ENCODE data around the gene NR1D1. TPM values are rescaled to one million over a fixed set of nuclear protein-coding genes. Genes with fewer than 3 reads are reported as not detected.

NR1D1 gene
- polyA plus RNA-seq, 1 of the 3 experiments (the other 2 are of a cell fraction) = 6.5 TPM

GRCh38 chr17:40060887-40061608 lies 39.3 kb downstream of the NR1D1 start:
- Histone ChIP-seq H2AFZ (ENCODE audit: low read depth) (no peak overlapping the region), H3K4me2 (no peak overlapping the region), H3K9me3 (no peaks in the 10 kb centered on the region), H3K4me3 (ENCODE audit: low read depth in 2 of 2, low read length in 1 of 2) (no peak overlapping the region), H3K36me3 (replicated peaks in 1 of 2; ENCODE audit: control insufficient read depth in 1 of 2, insufficient read depth in 2 of 2, low read length in 1 of 2) (no peaks in the 10 kb centered on the region), H3K9ac (no peak overlapping the region), H3K79me2 (ENCODE audit: insufficient read depth) (peaks cover 11% of the 10 kb centered on the region; the same call in 1 of the 2 replicates), H3K9me2 (no peaks in the 10 kb centered on the region), H4K20me1 (ENCODE audit: insufficient read depth) (no peaks in the 10 kb centered on the region), H3K27ac (ENCODE audit: low read depth in 2 of 2, low read length in 1 of 2) (no peak overlapping the region), H3F3A (replicated peaks; ENCODE audit: insufficient read depth) (peaks cover 3% of the 10 kb centered on the region), H3K27me3 (ENCODE audit: insufficient read depth) (no peaks in the 10 kb centered on the region), H3K4me1 (ENCODE audit: control insufficient read depth in 1 of 2, insufficient read depth in 2 of 2, low read depth in 1 of 2, low read length in 1 of 2) (peaks cover 13 to 30% of the 10 kb centered on the region in 2 experiments; a peak in 3 of 4 replicates)
- TF ChIP-seq USF1 (IDR thresholded peaks at IDR 0.05; ENCODE audit: borderline replicate concordance, low read depth) = no peak
- no peak for TF ChIP-seq TEAD4 (IDR thresholded peaks at IDR 0.05; ENCODE audit: borderline replicate concordance, insufficient read depth)
- no peak for TF ChIP-seq USF2 (IDR thresholded peaks at IDR 0.05; ENCODE audit: borderline replicate concordance, low read depth, low read length)
- TF ChIP-seq REST (IDR thresholded peaks at IDR 0.05; ENCODE audit: low read depth, low read length) = no peak
- TF ChIP-seq EZH2phosphoT487 (IDR thresholded peaks at IDR 0.05; ENCODE audit: borderline replicate concordance, low read depth) = no peak
- TF ChIP-seq RXRA (IDR thresholded peaks at IDR 0.05; ENCODE audit: borderline replicate concordance, low read depth) = no peak
- no peak for TF ChIP-seq GATA2 (CRISPR knock-in tag; IDR thresholded peaks at IDR 0.05)
- no peak for TF ChIP-seq RCOR1 (IDR thresholded peaks at IDR 0.05; ENCODE audit: low read length)
- no peak for TF ChIP-seq GABPA (IDR thresholded peaks at IDR 0.05; ENCODE audit: low read depth)
- TF ChIP-seq NRF1 (IDR thresholded peaks at IDR 0.05; ENCODE audit: low read depth, low read length) = no peak
- TF ChIP-seq JUND (IDR thresholded peaks at IDR 0.05) = no peak
- TF ChIP-seq FOXM1 (IDR thresholded peaks at IDR 0.05; ENCODE audit: low read depth) = no peak
- TF ChIP-seq EP300 (IDR thresholded peaks at IDR 0.05; ENCODE audit: borderline replicate concordance in 1 of 2, low read depth in 1 of 2, low read length in 1 of 2) = no peak
- TF ChIP-seq POLR2AphosphoS5 (IDR thresholded peaks at IDR 0.05; ENCODE audit: low read depth, low read length) = no peak
- no peak for TF ChIP-seq TCF12 (IDR thresholded peaks at IDR 0.05)
- no peak for DNase-seq
- ChIA-PET POLR2A (no interaction called here), CTCF (interaction anchor here (0.7 to 12.8 kb wide), 8 partner anchors 13 to 50 kb away, joined by 3 to 160 read pairs (median 6); no protein-coding TSS in a partner anchor)
- WGBS (ENCODE audit: low lambda C conversion rate) = 85% methylated on average over 11 of the region's 11 CpGs
